Measurements from ENCODE around the gene SPPL3.

- TF ChIP-seq, protein P1, sequence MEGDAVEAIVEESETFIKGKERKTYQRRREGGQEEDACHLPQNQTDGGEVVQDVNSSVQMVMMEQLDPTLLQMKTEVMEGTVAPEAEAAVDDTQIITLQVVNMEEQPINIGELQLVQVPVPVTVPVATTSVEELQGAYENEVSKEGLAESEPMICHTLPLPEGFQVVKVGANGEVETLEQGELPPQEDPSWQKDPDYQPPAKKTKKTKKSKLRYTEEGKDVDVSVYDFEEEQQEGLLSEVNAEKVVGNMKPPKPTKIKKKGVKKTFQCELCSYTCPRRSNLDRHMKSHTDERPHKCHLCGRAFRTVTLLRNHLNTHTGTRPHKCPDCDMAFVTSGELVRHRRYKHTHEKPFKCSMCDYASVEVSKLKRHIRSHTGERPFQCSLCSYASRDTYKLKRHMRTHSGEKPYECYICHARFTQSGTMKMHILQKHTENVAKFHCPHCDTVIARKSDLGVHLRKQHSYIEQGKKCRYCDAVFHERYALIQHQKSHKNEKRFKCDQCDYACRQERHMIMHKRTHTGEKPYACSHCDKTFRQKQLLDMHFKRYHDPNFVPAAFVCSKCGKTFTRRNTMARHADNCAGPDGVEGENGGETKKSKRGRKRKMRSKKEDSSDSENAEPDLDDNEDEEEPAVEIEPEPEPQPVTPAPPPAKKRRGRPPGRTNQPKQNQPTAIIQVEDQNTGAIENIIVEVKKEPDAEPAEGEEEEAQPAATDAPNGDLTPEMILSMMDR (conservative IDR thresholded peaks at IDR 0.05), result no peak
- TF ChIP-seq ZFX (IDR thresholded peaks at IDR 0.05), result no peak
Observed at GRCh38 chr12:120738252-120739030, 165.7 kb downstream of the SPPL3 start.

All from C4-2B (cell line).